Spleen (tissue), 11 donors: ENCODE measurements around the gene PACS2. TPM values are rescaled to one million over a fixed set of nuclear protein-coding genes. Genes with fewer than 3 reads are reported as not detected.

ENCODE experiments used
- DNase-seq: peaks from one replicate; pipeline ENCODE4 v3.0.0-alpha.2; 2020
- H3K27ac ChIP-seq, 8 donors: fragments of 200-600 bp; sonication (generic) in 7 of 8; 1 replicate in 4 of 8; 2 replicates in 4 of 8; pipeline versions ENCODE4 v1.5.0 to v1.8.0; 2016 to 2021; ENCODE audit warnings: inconsistent platforms in 4 of 8, mild to moderate bottlenecking in 4 of 8, moderate library complexity in 1 of 8
- H3K27me3 ChIP-seq, 7 donors: fragments of 200-600 bp; sonication (generic) in 6 of 7; replicated peaks in 1 of 7; 1 replicate in 4 of 7; 2 replicates in 3 of 7; pipeline versions ENCODE4 v1.5.0 to v1.8.0; 2016 to 2021; ENCODE audit warnings: inconsistent platforms in 3 of 7, mild to moderate bottlenecking in 1 of 7
- H3K36me3 ChIP-seq, 6 donors: fragments of 200-600 bp; sonication (generic) in 5 of 6; 1 replicate in 4 of 6; 2 replicates in 2 of 6; pipeline versions ENCODE4 v1.5.0 to v1.8.0; 2016 to 2021; ENCODE audit warnings: inconsistent platforms in 2 of 6
- H3K4me1 ChIP-seq, 6 donors: fragments of 200-600 bp; sonication (generic) in 5 of 6; 1 replicate in 3 of 6; 2 replicates in 3 of 6; pipeline versions ENCODE4 v1.5.0 to v1.8.0; 2016 to 2021; ENCODE audit warnings: inconsistent platforms in 3 of 6
- H3K4me3 ChIP-seq, 8 donors: fragments of 200-600 bp; sonication (generic) in 7 of 8; 1 replicate in 4 of 8; 2 replicates in 4 of 8; pipeline versions ENCODE4 v1.5.0 to v1.8.0; 2016 to 2021; ENCODE audit warnings: inconsistent platforms in 4 of 8, mild to moderate bottlenecking in 4 of 8, moderate library complexity in 2 of 8
- H3K9me3 ChIP-seq, 8 donors: fragments of 200-600 bp; sonication (generic) in 7 of 8; 1 replicate in 4 of 8; 2 replicates in 4 of 8; pipeline versions ENCODE4 v1.5.0 to v1.8.0; 2016 to 2021; ENCODE audit warnings: inconsistent platforms in 4 of 8
- POLR2A ChIP-seq, 3 donors: fragments of 450-650 bp; IDR thresholded peaks; one replicate each; pipeline ENCODE4 v1.5.1; 2017; ENCODE audit warnings: antibody characterized with exemption in 3 of 3, mild to moderate bottlenecking in 1 of 3
- POLR2AphosphoS5 ChIP-seq, 3 donors: sonication (generic); formaldehyde crosslinking; IDR thresholded peaks; one replicate each; pipeline ENCODE4 v1.5.1; 2017; ENCODE audit warnings: antibody characterized with exemption in 3 of 3
- WGBS, 5 donors: extraction: QIAGEN DNeasy Blood & Tissue Kit in 3 of 5; methylation state at CpG; one replicate each; pipeline versions ENCODE4 v1.1.5 to v1.1.7; 2013 to 2018; 5-methylcytosine and 5-hydroxymethylcytosine counted together
- intact Hi-C: fragments of 100-400 bp; cut with DNase I; formaldehyde crosslinking; loops from one replicate; pipeline ENCODE4 v1.15.0; 2023; ENCODE audit warnings: low total_unique reads
- polyA plus RNA-seq, 3 donors: library from polyadenylated mRNA; stranded (reverse); fragments of 200-250 nt; gene quantifications; one replicate each; pipeline ENCODE4 v1.2.1, GENCODE V29; 2013
- total RNA-seq, 7 donors: library from RNA; depleted of rRNA in 3 of 7; stranded (reverse); fragments of >200 nt in 3 of 7; fragmentation: NEBNext Ultra II Directional in 4 of 7; extraction: Animal tissue kit (Norgen Biotek cat#: 25700) in 4 of 7; gene quantifications; one replicate each; pipeline versions ENCODE4 v1.1.0 to v1.2.1, GENCODE V29; 2016 to 2021
- TF ChIP-seq, protein P1 (sequence below), 11 experiments: fragments of 200-600 bp in 7 of 11; fragments of 450-650 bp in 4 of 11; sonication (generic) in 4 of 11; IDR thresholded peaks in 8 of 11; conservative IDR thresholded peaks in 3 of 11; 1 replicate in 7 of 11; 2 replicates in 4 of 11; pipeline versions ENCODE4 v1.4.0 to v1.8.0; 2016 to 2021; ENCODE audit warnings: antibody characterized with exemption in 11 of 11, inconsistent platforms in 4 of 11, mild to moderate bottlenecking in 1 of 11
- donor health status: healthy with polysubstance abuse.
- donor health status: DM: no; HTN: no; CAD: no; lungs with moderate emphysema.
- donor health status: DM: no; HTN: no; CAD: no.
- donor health status: Bipolar disorder and iron deficiency.
- donor health status: healthy.
- donor health status: DM: no; HTN: no; CAD: no.
- donor health status: DM: yes; HTN: yes; CAD: no.

PACS2 gene
- total and polyA plus RNA-seq, 10 donors: 32.2 to 148 (median 98.7) TPM

DNA sequence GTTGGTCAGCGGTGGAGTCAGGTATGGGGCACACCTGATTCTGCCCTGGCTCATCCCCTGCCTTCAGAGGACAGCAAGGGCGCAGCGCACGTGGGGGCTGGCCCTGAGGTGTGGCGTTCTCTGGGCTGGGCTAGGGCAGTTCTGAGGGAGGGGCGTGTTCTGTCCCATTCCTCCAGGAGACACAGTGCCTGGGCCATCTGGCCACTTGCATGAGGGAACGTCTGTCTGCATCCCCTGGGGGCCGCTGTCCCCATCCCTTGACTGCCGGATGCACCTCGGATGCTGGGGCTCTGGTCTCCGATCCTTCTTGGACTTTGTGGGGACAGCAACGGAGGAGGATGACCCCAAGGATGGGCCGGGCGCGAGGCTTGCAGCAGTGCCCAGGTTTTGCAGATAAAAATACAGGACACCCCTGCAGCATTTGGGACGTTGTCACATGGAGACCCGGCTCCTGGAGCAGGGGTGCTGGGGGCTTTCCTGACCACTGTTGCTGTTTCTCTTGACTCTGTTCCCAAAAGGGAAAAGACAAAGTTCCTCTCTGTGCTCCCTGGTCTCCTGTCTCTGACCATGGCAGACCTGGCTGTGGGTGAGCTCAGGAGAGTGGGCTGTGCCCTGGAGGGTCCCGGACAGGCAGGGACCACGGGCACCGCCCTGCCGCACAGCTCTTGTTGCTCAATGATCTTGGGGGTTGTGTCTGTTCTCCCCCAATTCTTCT lies 112.0 kb downstream of the PACS2 start:
- Histone ChIP-seq H3K27me3 (no peaks in the 10 kb centered on the region), H3K4me1 (peaks cover 5 to 80% (median 16%) of the 10 kb centered on the region in 6 donors), H3K27ac (no peak overlapping the region), H3K9me3 (peaks cover 0 to 9% (median 6%) of the 10 kb centered on the region in 8 donors), H3K4me3 (no peak overlapping the region), H3K36me3 (peaks cover 0 to 38% (median 4%) of the 10 kb centered on the region in 6 donors)
- intact Hi-C loops: no loop called here
- 95 to 97% (median 97%) methylated on average over 10 to 21 of the region's 21 CpGs for WGBS, 5 donors
- no peak for DNase-seq
- TF ChIP-seq POLR2A (IDR thresholded peaks at IDR 0.05): no peak
- no peak for TF ChIP-seq POLR2AphosphoS5 (IDR thresholded peaks at IDR 0.05)
- TF ChIP-seq, protein P1, sequence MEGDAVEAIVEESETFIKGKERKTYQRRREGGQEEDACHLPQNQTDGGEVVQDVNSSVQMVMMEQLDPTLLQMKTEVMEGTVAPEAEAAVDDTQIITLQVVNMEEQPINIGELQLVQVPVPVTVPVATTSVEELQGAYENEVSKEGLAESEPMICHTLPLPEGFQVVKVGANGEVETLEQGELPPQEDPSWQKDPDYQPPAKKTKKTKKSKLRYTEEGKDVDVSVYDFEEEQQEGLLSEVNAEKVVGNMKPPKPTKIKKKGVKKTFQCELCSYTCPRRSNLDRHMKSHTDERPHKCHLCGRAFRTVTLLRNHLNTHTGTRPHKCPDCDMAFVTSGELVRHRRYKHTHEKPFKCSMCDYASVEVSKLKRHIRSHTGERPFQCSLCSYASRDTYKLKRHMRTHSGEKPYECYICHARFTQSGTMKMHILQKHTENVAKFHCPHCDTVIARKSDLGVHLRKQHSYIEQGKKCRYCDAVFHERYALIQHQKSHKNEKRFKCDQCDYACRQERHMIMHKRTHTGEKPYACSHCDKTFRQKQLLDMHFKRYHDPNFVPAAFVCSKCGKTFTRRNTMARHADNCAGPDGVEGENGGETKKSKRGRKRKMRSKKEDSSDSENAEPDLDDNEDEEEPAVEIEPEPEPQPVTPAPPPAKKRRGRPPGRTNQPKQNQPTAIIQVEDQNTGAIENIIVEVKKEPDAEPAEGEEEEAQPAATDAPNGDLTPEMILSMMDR (IDR thresholded peaks at IDR 0.05 in 8 of 11, conservative IDR thresholded peaks at IDR 0.05 in 3 of 11): no peak

DNA sequence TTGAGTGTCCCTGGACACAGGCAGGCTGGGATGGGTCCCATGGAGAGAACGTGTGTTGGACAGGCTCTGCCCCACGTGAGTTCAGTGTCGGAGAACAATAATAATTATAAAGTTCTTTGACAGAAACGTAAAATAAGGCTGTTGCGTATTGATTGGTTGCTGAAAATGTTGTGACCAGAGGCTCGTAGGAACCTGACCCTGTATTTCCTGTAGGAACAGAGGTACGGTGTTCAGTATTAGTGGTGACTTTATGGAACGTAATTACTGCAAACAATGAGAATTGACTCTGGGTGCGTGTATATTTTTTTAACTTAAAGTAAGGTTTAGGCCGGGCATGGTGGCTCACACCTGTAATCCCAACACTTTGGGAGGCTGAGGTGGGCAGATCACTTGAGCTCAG lies 112.9 kb downstream of the PACS2 start:
- H3K36me3 ChIP-seq: peaks cover 0 to 40% (median 4%) of the 10 kb centered on the region in 6 donors
- H3K27me3 ChIP-seq: no peaks in the 10 kb centered on the region
- intact Hi-C loops: no loop called here
- peaks cover 0 to 9% (median 7%) of the 10 kb centered on the region in 8 donors for H3K9me3 ChIP-seq
- DNase-seq: no peak
- 91 to 98% (median 96%) methylated on average over 10 of the region's 10 CpGs for WGBS, 5 donors
- TF ChIP-seq POLR2A (IDR thresholded peaks at IDR 0.05) (no peak), POLR2AphosphoS5 (IDR thresholded peaks at IDR 0.05) (no peak)
- TF ChIP-seq, protein P1 (IDR thresholded peaks at IDR 0.05 in 8 of 11, conservative IDR thresholded peaks at IDR 0.05 in 3 of 11): no peak
- no peak overlapping the region for H3K27ac ChIP-seq
- H3K4me1 ChIP-seq: peaks cover 0 to 71% (median 8%) of the 10 kb centered on the region in 6 donors
- H3K4me3 ChIP-seq: no peak overlapping the region

DNA sequence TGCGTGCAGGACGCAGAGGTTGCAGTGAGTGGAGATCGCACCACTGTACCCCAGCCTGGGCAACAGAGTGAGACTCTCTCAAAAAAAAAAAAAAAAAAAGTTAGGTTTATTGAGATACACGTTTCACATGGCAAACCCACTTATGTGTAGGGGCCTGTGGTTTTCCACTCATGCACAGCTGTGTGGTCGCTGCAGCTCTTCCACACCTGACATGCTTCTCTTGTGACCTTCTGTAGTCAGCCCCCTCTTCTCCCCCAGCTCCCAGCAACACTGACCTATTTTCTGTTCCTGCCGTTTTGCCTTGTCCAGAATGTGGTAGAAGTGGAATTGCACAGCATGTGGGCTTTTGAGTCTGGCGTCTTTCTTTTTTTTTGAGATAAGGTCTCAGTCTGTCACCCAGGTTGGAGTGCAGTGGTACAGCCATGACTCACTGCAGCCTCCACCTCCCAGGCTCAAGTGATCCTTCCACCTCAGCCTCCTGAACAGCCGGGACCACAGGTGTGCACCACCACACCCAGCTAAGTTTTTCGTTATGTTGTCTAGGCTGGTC lies 113.5 kb downstream of the PACS2 start:
- WGBS, 5 donors: 80 to 88% (median 83%) methylated on average over 9 of the region's 9 CpGs
- Histone ChIP-seq H3K27ac (no peak overlapping the region), H3K27me3 (no peaks in the 10 kb centered on the region), H3K36me3 (peaks cover 0 to 40% (median 4%) of the 10 kb centered on the region in 6 donors), H3K4me3 (no peak overlapping the region), H3K9me3 (peaks cover 0 to 9% (median 7%) of the 10 kb centered on the region in 8 donors), H3K4me1 (peaks cover 0 to 67% (median 3%) of the 10 kb centered on the region in 6 donors)
- no peak for DNase-seq
- intact Hi-C loops: no loop called here
- TF ChIP-seq POLR2AphosphoS5 (IDR thresholded peaks at IDR 0.05): no peak
- no peak for TF ChIP-seq POLR2A (IDR thresholded peaks at IDR 0.05)
- TF ChIP-seq, protein P1 (IDR thresholded peaks at IDR 0.05 in 8 of 11, conservative IDR thresholded peaks at IDR 0.05 in 3 of 11): no peak

DNA sequence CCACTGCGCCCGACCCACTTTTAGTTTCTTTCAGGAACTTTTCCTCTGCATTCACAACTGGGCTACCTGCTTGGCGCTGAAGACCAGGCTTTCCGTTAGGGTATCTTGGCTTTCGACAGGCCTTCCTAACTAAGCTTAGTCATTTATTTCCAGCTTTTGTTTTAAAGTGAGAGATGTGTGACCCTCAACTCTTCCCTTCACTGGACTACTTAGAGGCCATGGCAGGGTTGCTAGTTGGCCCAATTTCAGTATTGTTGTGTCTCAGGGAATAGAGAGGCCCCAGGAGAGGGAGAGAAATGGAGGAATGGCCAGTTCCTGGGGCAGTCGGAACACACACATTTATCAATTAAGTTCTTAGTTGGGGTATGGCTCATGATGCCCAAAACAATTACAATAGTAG lies 115.5 kb downstream of the PACS2 start:
- WGBS, 5 donors: 77 to 90% (median 85%) methylated on average over 6 of the region's 6 CpGs
- intact Hi-C loops: no loop called here
- DNase-seq: no peak
- Histone ChIP-seq H3K4me3 (no peak overlapping the region), H3K27ac (peak overlapping the region in 3 of 8 donors; percentile 13 to 45 (median 31)), H3K27me3 (no peaks in the 10 kb centered on the region), H3K9me3 (peaks cover 0 to 9% (median 7%) of the 10 kb centered on the region in 8 donors), H3K36me3 (peaks cover 0 to 33% (median 4%) of the 10 kb centered on the region in 6 donors), H3K4me1 (peaks cover 0 to 59% (median 3%) of the 10 kb centered on the region in 6 donors)
- TF ChIP-seq, protein P1 (IDR thresholded peaks at IDR 0.05 in 8 of 11, conservative IDR thresholded peaks at IDR 0.05 in 3 of 11): no peak
- no peak for TF ChIP-seq POLR2A (IDR thresholded peaks at IDR 0.05)
- no peak for TF ChIP-seq POLR2AphosphoS5 (IDR thresholded peaks at IDR 0.05)
